ENCODE measurements around the gene SCAMP5.
A peak's percentile ranks its signal among the peaks of the same experiment; 100 is the strongest.

The SCAMP5 gene

GRCh38 chr15:75063338-75063737 lies 68.0 kb downstream of the SCAMP5 start:
- DNase-seq: peak; percentile 89
- no peak overlapping the region for H2AFZ ChIP-seq (ENCODE audit: low read depth, low read length)
- no peak overlapping the region for H4K91ac ChIP-seq (ENCODE audit: low read length)
- no peak overlapping the region for H3K18ac ChIP-seq (ENCODE audit: low read depth in 1 of 2, low read length in 2 of 2)
- H3K36me3 ChIP-seq (ENCODE audit: control insufficient read depth in 1 of 2, insufficient read depth in 2 of 2, low read depth in 1 of 2, low read length in 2 of 2): no peaks in the 10 kb centered on the region
- no peak overlapping the region for H3K27ac ChIP-seq (ENCODE audit: low read length, poor library complexity, severe bottlenecking)
- H2AK5ac ChIP-seq (ENCODE audit: low read length, severe bottlenecking): no peak overlapping the region
- no peak overlapping the region for H2BK5ac ChIP-seq (ENCODE audit: low read depth, low read length, poor library complexity, severe bottlenecking)
- no peak overlapping the region for H2BK15ac ChIP-seq (ENCODE audit: low read depth, poor library complexity, severe bottlenecking)
- H3K27me3 ChIP-seq (ENCODE audit: control insufficient read depth in 1 of 2, insufficient read depth in 1 of 2, low read length in 2 of 2): peaks cover 0 to 13% of the 10 kb centered on the region in 2 experiments
- peaks cover 2% of the 10 kb centered on the region for H3K4me1 ChIP-seq (ENCODE audit: control insufficient read depth, insufficient read depth, low read depth, low read length)
- no peaks in the 10 kb centered on the region for H3K79me1 ChIP-seq (replicated peaks; ENCODE audit: low read length, poor library complexity, severe bottlenecking)
- no peak overlapping the region for H3K4me2 ChIP-seq (ENCODE audit: low read length, poor library complexity, severe bottlenecking)
- H3K23ac ChIP-seq (ENCODE audit: low read length in 2 of 2): no peak overlapping the region
- H2BK120ac ChIP-seq (ENCODE audit: low read depth, low read length): no peak overlapping the region
- no peaks in the 10 kb centered on the region for H3K9me3 ChIP-seq (ENCODE audit: control insufficient read depth, low read length)
- no peak overlapping the region for H3K4me3 ChIP-seq (ENCODE audit: insufficient read depth in 1 of 2, low read depth in 1 of 2, low read length in 2 of 2)
- no peak overlapping the region for H3K14ac ChIP-seq (ENCODE audit: low read length in 2 of 2)
- no peak overlapping the region for H4K8ac ChIP-seq (ENCODE audit: low read length)
- no peak overlapping the region for H3K4ac ChIP-seq (ENCODE audit: low read depth in 1 of 2, low read length in 2 of 2)
- H2BK12ac ChIP-seq (ENCODE audit: low read length in 2 of 2): no peak overlapping the region
- H3K9ac ChIP-seq (ENCODE audit: low read length): no peak overlapping the region
- WGBS: 70% methylated on average over 4 of the region's 4 CpGs

GRCh38 chr15:75063889-75064288 lies 68.5 kb downstream of the SCAMP5 start:
- 97% methylated on average over 7 of the region's 9 CpGs for WGBS
- no peak overlapping the region for H3K23ac ChIP-seq (ENCODE audit: low read length in 2 of 2)
- H2BK12ac ChIP-seq (ENCODE audit: low read length in 2 of 2): no peak overlapping the region
- H3K4ac ChIP-seq (ENCODE audit: low read depth in 1 of 2, low read length in 2 of 2): no peak overlapping the region
- peaks cover 2% of the 10 kb centered on the region for H3K4me1 ChIP-seq (ENCODE audit: control insufficient read depth, insufficient read depth, low read depth, low read length)
- no peak overlapping the region for H2AK5ac ChIP-seq (ENCODE audit: low read length, severe bottlenecking)
- no peak overlapping the region for H2BK5ac ChIP-seq (ENCODE audit: low read depth, low read length, poor library complexity, severe bottlenecking)
- H3K4me2 ChIP-seq (ENCODE audit: low read length, poor library complexity, severe bottlenecking): no peak overlapping the region
- no peak overlapping the region for H4K8ac ChIP-seq (ENCODE audit: low read length)
- H2BK15ac ChIP-seq (ENCODE audit: low read depth, poor library complexity, severe bottlenecking): no peak overlapping the region
- H3K36me3 ChIP-seq (ENCODE audit: control insufficient read depth in 1 of 2, insufficient read depth in 2 of 2, low read depth in 1 of 2, low read length in 2 of 2): no peaks in the 10 kb centered on the region
- H3K27ac ChIP-seq (ENCODE audit: low read length, poor library complexity, severe bottlenecking): no peak overlapping the region
- no peaks in the 10 kb centered on the region for H3K79me1 ChIP-seq (replicated peaks; ENCODE audit: low read length, poor library complexity, severe bottlenecking)
- no peaks in the 10 kb centered on the region for H3K9me3 ChIP-seq (ENCODE audit: control insufficient read depth, low read length)
- H4K91ac ChIP-seq (ENCODE audit: low read length): no peak overlapping the region
- no peak overlapping the region for H3K18ac ChIP-seq (ENCODE audit: low read depth in 1 of 2, low read length in 2 of 2)
- no peak for DNase-seq
- no peak overlapping the region for H3K4me3 ChIP-seq (ENCODE audit: insufficient read depth in 1 of 2, low read depth in 1 of 2, low read length in 2 of 2)
- no peak overlapping the region for H2BK120ac ChIP-seq (ENCODE audit: low read depth, low read length)
- H3K27me3 ChIP-seq (ENCODE audit: control insufficient read depth in 1 of 2, insufficient read depth in 1 of 2, low read length in 2 of 2): peaks cover 4 to 19% of the 10 kb centered on the region in 2 experiments
- H3K9ac ChIP-seq (ENCODE audit: low read length): no peak overlapping the region
- no peak overlapping the region for H2AFZ ChIP-seq (ENCODE audit: low read depth, low read length)
- H3K14ac ChIP-seq (ENCODE audit: low read length in 2 of 2): no peak overlapping the region

- no CpG with 5 or more reads among the region's 2 CpGs for whole genome bisulfite sequencing
- no peak overlapping the region for H4K91ac ChIP-seq (ENCODE audit: low read length)
- H2AFZ ChIP-seq (ENCODE audit: low read depth, low read length): no peak overlapping the region
- H2BK5ac ChIP-seq (ENCODE audit: low read depth, low read length, poor library complexity, severe bottlenecking): no peak overlapping the region
- no peak overlapping the region for H3K14ac ChIP-seq (ENCODE audit: low read length in 2 of 2)
- H3K9ac ChIP-seq (ENCODE audit: low read length): no peak overlapping the region
- no peaks in the 10 kb centered on the region for H3K9me3 ChIP-seq (ENCODE audit: control insufficient read depth, low read length)
- no peak overlapping the region for H2BK120ac ChIP-seq (ENCODE audit: low read depth, low read length)
- no peak overlapping the region for H4K8ac ChIP-seq (ENCODE audit: low read length)
- H3K4me1 ChIP-seq (ENCODE audit: control insufficient read depth, insufficient read depth, low read depth, low read length): peaks cover 2% of the 10 kb centered on the region
- H3K27me3 ChIP-seq (ENCODE audit: control insufficient read depth in 1 of 2, insufficient read depth in 1 of 2, low read length in 2 of 2): peaks cover 8 to 28% of the 10 kb centered on the region in 2 experiments
- no peak overlapping the region for H3K4me2 ChIP-seq (ENCODE audit: low read length, poor library complexity, severe bottlenecking)
- no peak for DNase-seq
- no peaks in the 10 kb centered on the region for H3K36me3 ChIP-seq (ENCODE audit: control insufficient read depth in 1 of 2, insufficient read depth in 2 of 2, low read depth in 1 of 2, low read length in 2 of 2)
- no peak overlapping the region for H3K4me3 ChIP-seq (ENCODE audit: insufficient read depth in 1 of 2, low read depth in 1 of 2, low read length in 2 of 2)
- H3K27ac ChIP-seq (ENCODE audit: low read length, poor library complexity, severe bottlenecking): no peak overlapping the region
- no peak overlapping the region for H2AK5ac ChIP-seq (ENCODE audit: low read length, severe bottlenecking)
- no peak overlapping the region for H3K23ac ChIP-seq (ENCODE audit: low read length in 2 of 2)
- no peak overlapping the region for H3K4ac ChIP-seq (ENCODE audit: low read depth in 1 of 2, low read length in 2 of 2)
- H2BK12ac ChIP-seq (ENCODE audit: low read length in 2 of 2): no peak overlapping the region
- H3K79me1 ChIP-seq (replicated peaks; ENCODE audit: low read length, poor library complexity, severe bottlenecking): no peaks in the 10 kb centered on the region
- no peak overlapping the region for H2BK15ac ChIP-seq (ENCODE audit: low read depth, poor library complexity, severe bottlenecking)
- H3K18ac ChIP-seq (ENCODE audit: low read depth in 1 of 2, low read length in 2 of 2): no peak overlapping the region
Observed at GRCh38 chr15:75064846-75065245, 69.5 kb downstream of the SCAMP5 start.

- H2BK5ac ChIP-seq (ENCODE audit: low read depth, low read length, poor library complexity, severe bottlenecking): no peak overlapping the region
- no peak overlapping the region for H4K91ac ChIP-seq (ENCODE audit: low read length)
- no peak overlapping the region for H3K27ac ChIP-seq (ENCODE audit: low read length, poor library complexity, severe bottlenecking)
- no peak overlapping the region for H3K4ac ChIP-seq (ENCODE audit: low read depth in 1 of 2, low read length in 2 of 2)
- H2AK5ac ChIP-seq (ENCODE audit: low read length, severe bottlenecking): no peak overlapping the region
- WGBS: 91% methylated on average over 1 of the region's 1 CpG
- H3K79me1 ChIP-seq (replicated peaks; ENCODE audit: low read length, poor library complexity, severe bottlenecking): no peaks in the 10 kb centered on the region
- H3K4me2 ChIP-seq (ENCODE audit: low read length, poor library complexity, severe bottlenecking): no peak overlapping the region
- H2AFZ ChIP-seq (ENCODE audit: low read depth, low read length): no peak overlapping the region
- H3K36me3 ChIP-seq (ENCODE audit: control insufficient read depth in 1 of 2, insufficient read depth in 2 of 2, low read depth in 1 of 2, low read length in 2 of 2): no peaks in the 10 kb centered on the region
- no peak overlapping the region for H2BK15ac ChIP-seq (ENCODE audit: low read depth, poor library complexity, severe bottlenecking)
- no peak overlapping the region for H3K4me3 ChIP-seq (ENCODE audit: insufficient read depth in 1 of 2, low read depth in 1 of 2, low read length in 2 of 2)
- H3K9ac ChIP-seq (ENCODE audit: low read length): no peak overlapping the region
- no peak overlapping the region for H2BK12ac ChIP-seq (ENCODE audit: low read length in 2 of 2)
- H3K4me1 ChIP-seq (ENCODE audit: control insufficient read depth, insufficient read depth, low read depth, low read length): peaks cover 2% of the 10 kb centered on the region
- no peak overlapping the region for H3K23ac ChIP-seq (ENCODE audit: low read length in 2 of 2)
- H3K27me3 ChIP-seq (ENCODE audit: control insufficient read depth in 1 of 2, insufficient read depth in 1 of 2, low read length in 2 of 2): peaks cover 8 to 35% of the 10 kb centered on the region in 2 experiments
- DNase-seq: no peak
- no peak overlapping the region for H3K14ac ChIP-seq (ENCODE audit: low read length in 2 of 2)
- H2BK120ac ChIP-seq (ENCODE audit: low read depth, low read length): no peak overlapping the region
- no peak overlapping the region for H3K18ac ChIP-seq (ENCODE audit: low read depth in 1 of 2, low read length in 2 of 2)
- no peak overlapping the region for H4K8ac ChIP-seq (ENCODE audit: low read length)
- no peaks in the 10 kb centered on the region for H3K9me3 ChIP-seq (ENCODE audit: control insufficient read depth, low read length)
Observed at GRCh38 chr15:75065467-75065850, 70.1 kb downstream of the SCAMP5 start.

All from mesenchymal stem cell (in vitro differentiated cells and primary cell).